Esophagus squamous epithelium (tissue), 5 donors: ENCODE data around the gene CAMK2D. TPM values are rescaled to one million over a fixed set of nuclear protein-coding genes. Genes with fewer than 3 reads are reported as not detected.
"Not testable (repeated sequence)": the region's sequence is repeated elsewhere in the genome, so short reads cannot be mapped to it uniquely, and the experiment has no call there.

ENCODE experiments used
- DNase-seq: peaks from one replicate; lab custom pipeline; 2025; lab: John Stamatoyannopoulos, UW
- H3K27ac ChIP-seq, 4 donors: fragments of 200-600 bp; sonication (generic); one replicate each; pipeline ENCODE4 v1.5.1; 2016 to 2019; ENCODE audit warnings: mild to moderate bottlenecking in 1 of 4
- H3K27me3 ChIP-seq, 4 donors: fragments of 200-600 bp; sonication (generic); 1 replicate in 3 of 4; 2 replicates in 1 of 4; pipeline versions ENCODE4 v1.5.1 to v1.6.0; 2017 to 2021; ENCODE audit warnings: antibody characterized with exemption in 1 of 4
- H3K36me3 ChIP-seq, 3 donors: fragments of 200-600 bp; sonication (generic); one replicate each; pipeline ENCODE4 v1.5.1; 2016 to 2019
- H3K4me1 ChIP-seq, 3 donors: fragments of 200-600 bp; sonication (generic); one replicate each; pipeline ENCODE4 v1.5.1; 2017 to 2019
- H3K4me3 ChIP-seq, 4 donors: fragments of 200-600 bp; sonication (generic); 1 replicate in 3 of 4; 2 replicates in 1 of 4; pipeline ENCODE4 v1.5.1; 2016 to 2019; ENCODE audit warnings: mild to moderate bottlenecking in 2 of 4, moderate library complexity in 1 of 4
- H3K9me3 ChIP-seq, 3 donors: fragments of 200-600 bp; sonication (generic); one replicate each; pipeline ENCODE4 v1.5.1; 2016 to 2019
- CTCF ChIP-seq, 6 experiments: fragments of 450-650 bp in 4 of 6; fragments of 200-600 bp in 2 of 6; sonication (generic) in 2 of 6; IDR thresholded peaks; one replicate each; pipeline ENCODE4 v1.5.1; 2016 to 2019; ENCODE audit warnings: antibody characterized with exemption in 6 of 6, mild to moderate bottlenecking in 4 of 6, moderate library complexity in 4 of 6
- POLR2A ChIP-seq, 4 donors: fragments of 450-650 bp; IDR thresholded peaks; one replicate each; pipeline ENCODE4 v1.6.1; 2017; ENCODE audit warnings: antibody characterized with exemption in 4 of 4, mild to moderate bottlenecking in 4 of 4, moderate library complexity in 3 of 4
- WGBS, 2 donors: methylation state at CpG; one replicate each; pipeline ENCODE4 v1.1.5; 2018; 5-methylcytosine and 5-hydroxymethylcytosine counted together
- intact Hi-C: fragments of 100-400 bp; cut with DNase I; formaldehyde crosslinking; loops from one replicate; pipeline ENCODE4 v1.15.0; 2022
- total RNA-seq, 4 donors: library from RNA; depleted of rRNA; stranded (reverse); fragments of >200 nt; gene quantifications; one replicate each; pipeline ENCODE4 v1.1.0, GENCODE V29; 2016
- donor health status: DM: yes; HTN: yes; CAD: no.

Gene CAMK2D
- total RNA-seq, 4 donors from 2014 or later: 30.7 to 47.7 (median 38.2) TPM

GRCh38 chr4:113691676-113692075 lies 69.9 kb downstream of the CAMK2D start:
- WGBS, 2 donors: 88 to 90% methylated on average over 2 of the region's 2 CpGs
- H3K36me3 ChIP-seq: no peaks in the 10 kb centered on the region
- intact Hi-C loops: no loop called here
- H3K27me3 ChIP-seq: no peaks in the 10 kb centered on the region
- H3K27ac ChIP-seq: no peak overlapping the region
- H3K9me3 ChIP-seq: no peaks in the 10 kb centered on the region
- peaks cover 0 to 7% (median 0%) of the 10 kb centered on the region in 3 donors for H3K4me1 ChIP-seq
- TF ChIP-seq CTCF (IDR thresholded peaks at IDR 0.05) (no peak), POLR2A (IDR thresholded peaks at IDR 0.05) (no peak)
- DNase-seq: no peak
- H3K4me3 ChIP-seq: no peak overlapping the region

GRCh38 chr4:113689394-113689793 lies 72.1 kb downstream of the CAMK2D start:
- TF ChIP-seq POLR2A (IDR thresholded peaks at IDR 0.05): no peak
- TF ChIP-seq CTCF (IDR thresholded peaks at IDR 0.05): no peak
- Histone ChIP-seq H3K9me3 (no peaks in the 10 kb centered on the region), H3K27ac (no peak overlapping the region), H3K36me3 (no peaks in the 10 kb centered on the region), H3K4me3 (no peak overlapping the region), H3K27me3 (no peaks in the 10 kb centered on the region), H3K4me1 (peaks cover 0 to 7% (median 0%) of the 10 kb centered on the region in 3 donors)
- intact Hi-C loops: no loop called here
- WGBS, 2 donors: 61 to 69% methylated on average over 1 of the region's 1 CpG
- DNase-seq: no peak

GRCh38 chr4:113687067-113687718 lies 74.3 kb downstream of the CAMK2D start:
- H3K4me1 ChIP-seq: peaks cover 0 to 26% (median 5%) of the 10 kb centered on the region in 3 donors
- intact Hi-C loops: no loop called here
- no peaks in the 10 kb centered on the region for H3K27me3 ChIP-seq
- no peaks in the 10 kb centered on the region for H3K9me3 ChIP-seq
- H3K4me3 ChIP-seq: no peak overlapping the region
- no peaks in the 10 kb centered on the region for H3K36me3 ChIP-seq
- no peak overlapping the region for H3K27ac ChIP-seq
- no peak for DNase-seq
- TF ChIP-seq CTCF (IDR thresholded peaks at IDR 0.05) (no peak), POLR2A (IDR thresholded peaks at IDR 0.05) (no peak)
- 68 to 75% methylated on average over 4 of the region's 4 CpGs for WGBS, 2 donors

GRCh38 chr4:113685157-113685556 lies 76.4 kb downstream of the CAMK2D start:
- WGBS, 2 donors: 83 to 97% methylated on average over 4 of the region's 4 CpGs
- Histone ChIP-seq H3K27ac (peak overlapping the region in 2 of 4 donors; percentile 34 to 45), H3K4me1 (peaks cover 0 to 26% (median 5%) of the 10 kb centered on the region in 3 donors)
- H3K4me3 ChIP-seq, intact Hi-C loops, H3K9me3 ChIP-seq, H3K36me3 ChIP-seq, H3K27me3 ChIP-seq, DNase-seq: not testable (repeated sequence)

GRCh38 chr4:113684534-113685091 lies 76.9 kb downstream of the CAMK2D start:
- H3K27ac ChIP-seq: peak overlapping the region in 3 of 4 donors; percentile 25 to 45 (median 34)
- no peaks in the 10 kb centered on the region for H3K36me3 ChIP-seq
- WGBS, 2 donors: 28 to 40% methylated on average over 2 of the region's 2 CpGs
- no peaks in the 10 kb centered on the region for H3K27me3 ChIP-seq
- H3K9me3 ChIP-seq: no peaks in the 10 kb centered on the region
- intact Hi-C loops: no loop called here
- no peak for DNase-seq
- TF ChIP-seq POLR2A (IDR thresholded peaks at IDR 0.05) (no peak), CTCF (IDR thresholded peaks at IDR 0.05) (peak in 1 of 6 experiments; percentile 12)
- H3K4me1 ChIP-seq: peaks cover 0 to 26% (median 5%) of the 10 kb centered on the region in 3 donors
- no peak overlapping the region for H3K4me3 ChIP-seq
